HK-2 (cell line): ENCODE results near the gene MXD4.

Experiments
- DNase-seq: peaks from one replicate; pipeline ENCODE4 v3.0.0-alpha.2; 2018; ENCODE audit not compliant: unreplicated experiment

The MXD4 gene

GRCh38 chr4:2262145-2262943, 435 bp upstream of the MXD4 start:
- DNase-seq, result peak; percentile 100

DNA sequence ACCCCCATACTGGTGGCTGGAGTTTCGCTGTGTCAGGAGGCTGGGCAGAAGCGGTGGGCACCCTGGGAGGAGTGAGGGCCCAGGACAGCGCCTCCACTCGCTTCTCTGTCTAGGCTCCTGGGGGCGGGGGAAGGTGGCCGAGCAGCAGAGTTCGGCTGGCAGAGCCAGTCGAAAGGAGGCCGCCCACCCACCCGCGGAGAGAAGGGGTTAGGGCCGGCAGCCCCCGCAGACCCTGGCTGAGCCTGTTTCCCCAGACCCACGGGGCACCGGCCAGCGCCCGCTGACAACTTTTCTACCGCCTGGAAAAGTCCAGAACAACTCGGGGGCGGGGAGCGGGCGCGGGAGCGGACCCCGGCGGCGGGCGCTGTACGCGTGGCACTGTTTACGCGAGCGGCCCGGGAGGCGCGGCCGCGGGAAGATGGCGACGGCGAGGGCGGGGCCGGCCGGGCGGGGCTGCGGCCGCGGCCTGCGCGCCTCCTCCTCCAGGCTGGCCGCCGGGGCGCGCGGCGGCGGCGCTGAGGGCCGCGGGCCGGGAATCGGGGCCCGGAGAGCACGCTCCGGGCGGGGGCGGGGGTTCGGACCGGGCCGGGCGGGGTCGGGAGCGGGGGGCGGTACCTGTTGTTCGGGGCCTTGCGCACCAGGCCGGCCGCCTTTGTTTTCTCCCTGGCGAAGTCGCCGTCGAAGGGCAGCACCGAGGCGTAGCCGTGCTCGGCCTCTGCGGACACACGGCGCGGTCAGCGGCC, 628 bp downstream of the MXD4 start:
- peak; percentile 44 for DNase-seq

GRCh38 chr4:2260344-2261109, 1.4 kb downstream of the MXD4 start:
- DNase-seq, result no peak

DNA sequence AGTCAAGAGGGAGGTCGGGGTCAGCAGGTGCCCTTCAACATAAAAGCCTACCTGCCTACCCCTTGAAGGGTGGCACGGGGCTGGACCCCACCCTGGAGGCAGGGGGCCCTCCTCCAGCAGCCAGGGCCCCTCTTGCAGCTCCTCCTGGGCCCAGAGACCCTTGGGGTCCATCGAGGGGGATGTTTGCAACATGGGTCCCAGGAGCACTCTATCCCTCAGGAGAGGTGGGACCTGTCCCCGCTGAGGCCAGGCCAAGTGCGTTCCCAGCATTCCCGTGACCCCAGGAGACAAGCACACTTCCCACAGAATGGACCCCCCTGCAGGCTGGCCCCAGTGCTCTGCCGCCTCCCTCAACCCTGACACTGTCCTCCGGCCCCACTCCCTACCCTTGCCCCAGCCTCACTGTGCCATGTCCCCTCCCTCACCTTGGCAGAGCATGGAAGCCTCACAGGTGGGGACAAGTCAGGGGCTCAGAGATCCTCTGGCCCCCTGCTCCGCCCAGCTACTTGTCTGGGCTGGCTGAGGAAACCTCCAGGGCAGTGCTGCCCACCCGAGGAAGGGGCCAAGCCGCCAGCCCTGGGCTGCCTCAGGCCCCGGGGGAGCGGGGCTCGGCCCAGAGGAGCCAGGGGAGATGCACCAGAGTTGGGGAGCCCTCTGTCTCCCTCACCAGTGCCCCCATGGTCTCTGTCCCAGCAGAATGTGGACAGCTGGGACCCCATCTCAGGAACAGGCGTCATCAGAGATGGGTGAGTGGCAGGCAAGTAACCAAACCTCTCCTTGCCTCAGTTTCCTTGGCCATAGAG, 2.2 kb downstream of the MXD4 start:
- no peak for DNase-seq

DNA sequence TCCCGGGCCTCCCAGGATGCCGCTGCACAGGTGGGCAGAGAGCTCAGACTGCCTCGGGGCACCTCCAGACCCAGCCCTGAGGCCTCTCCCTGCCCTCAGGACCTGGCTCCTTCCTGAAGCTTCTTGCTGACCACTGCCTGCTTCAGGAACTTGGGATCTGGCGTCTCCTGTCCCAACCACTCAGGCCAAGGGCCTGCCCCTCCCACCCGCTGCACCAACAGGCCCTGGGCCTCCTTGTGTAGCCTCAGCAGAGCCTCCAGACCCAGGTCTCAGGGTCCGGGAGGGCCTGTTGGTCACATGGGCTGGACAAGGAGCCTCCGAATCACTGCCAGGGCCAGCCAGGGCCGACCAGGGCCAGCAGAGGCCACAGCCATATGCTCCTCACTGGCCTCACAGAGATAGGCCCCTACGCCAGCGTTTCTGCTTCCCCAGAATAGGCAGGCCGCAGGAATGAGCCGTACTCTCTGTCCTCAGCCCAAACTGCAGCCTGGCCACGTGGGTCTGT, 2.8 kb downstream of the MXD4 start:
- no peak for DNase-seq

DNA sequence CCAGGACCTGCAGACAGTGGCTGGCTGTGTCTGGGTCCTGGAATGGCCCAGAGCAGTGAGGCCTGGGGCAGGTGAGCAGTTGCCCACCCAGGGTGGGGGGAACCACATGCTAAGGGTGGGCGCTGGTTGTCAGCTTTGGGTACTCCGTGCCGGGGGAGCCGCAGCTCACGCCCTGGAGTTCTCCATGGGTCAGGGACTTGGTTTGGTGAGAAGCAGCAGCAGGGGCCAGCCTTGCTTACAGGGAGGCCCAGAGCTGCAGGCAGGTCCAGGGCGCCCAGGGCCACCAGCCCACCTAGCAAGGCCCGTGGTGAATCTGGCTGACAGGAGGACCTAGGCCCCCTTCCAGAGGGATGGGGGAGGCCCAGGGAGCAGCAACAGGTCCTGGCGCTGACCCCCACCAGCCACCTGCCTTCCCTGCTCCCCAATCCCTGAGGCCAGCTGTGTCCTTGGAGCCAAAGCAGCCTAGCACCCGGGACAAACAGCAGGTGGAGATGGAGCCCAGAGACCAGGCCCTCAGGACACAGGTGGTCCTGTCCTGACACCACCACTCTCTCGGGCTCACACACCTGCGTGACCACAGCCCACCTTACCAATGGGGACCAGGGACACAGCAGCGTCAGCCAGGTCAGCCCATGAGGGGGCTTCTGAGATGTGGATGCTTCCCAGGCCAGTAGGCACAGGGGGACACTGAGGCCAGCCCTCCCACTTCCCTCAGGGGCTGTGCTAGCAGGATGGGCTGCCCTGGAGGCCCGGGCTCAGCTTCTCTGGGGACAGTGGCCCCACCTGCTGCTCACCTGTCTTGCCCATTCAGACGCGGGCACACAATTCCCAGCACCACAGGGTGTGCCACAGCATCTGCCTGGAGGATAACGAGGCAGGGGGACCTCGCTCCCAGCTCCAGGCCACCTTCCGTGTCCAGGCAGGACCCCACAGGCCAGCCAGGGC, 3.5 kb downstream of the MXD4 start:
- DNase-seq, result no peak

DNA sequence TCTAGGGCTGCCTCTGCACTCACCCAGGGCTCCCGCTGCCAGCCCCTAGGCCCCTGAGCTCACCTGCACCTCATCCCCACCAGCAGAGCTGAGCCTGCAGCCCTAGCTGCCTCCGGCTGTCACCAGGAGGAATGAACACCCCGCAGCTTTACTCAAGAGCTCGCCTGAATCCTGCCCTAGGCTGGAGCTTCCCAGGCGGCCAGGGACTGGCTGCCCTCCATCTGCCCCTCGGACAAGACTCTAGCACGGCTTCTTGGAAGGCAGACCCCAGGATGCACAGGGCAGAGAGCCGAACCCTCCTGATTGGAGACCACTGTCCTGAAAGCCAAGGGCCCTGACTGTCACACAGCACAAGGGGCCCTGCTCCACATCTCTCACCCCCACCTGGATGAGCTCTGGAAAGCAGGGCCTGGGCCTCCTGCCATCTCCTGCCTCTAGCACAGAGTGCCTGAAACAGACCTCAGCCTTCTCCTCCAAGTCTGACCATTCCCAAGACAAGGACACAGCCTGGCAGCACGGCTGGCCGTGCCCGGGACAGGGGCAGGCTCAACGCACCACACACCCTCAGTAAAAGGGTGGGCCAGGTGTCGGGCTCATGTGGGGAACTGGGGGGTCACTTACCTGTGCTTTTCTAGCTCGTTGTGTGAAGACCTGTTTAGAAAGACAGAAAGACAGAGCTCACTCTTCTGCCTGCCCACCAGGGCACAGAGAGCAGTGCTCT, 4.4 kb downstream of the MXD4 start:
- no peak for DNase-seq

DNA sequence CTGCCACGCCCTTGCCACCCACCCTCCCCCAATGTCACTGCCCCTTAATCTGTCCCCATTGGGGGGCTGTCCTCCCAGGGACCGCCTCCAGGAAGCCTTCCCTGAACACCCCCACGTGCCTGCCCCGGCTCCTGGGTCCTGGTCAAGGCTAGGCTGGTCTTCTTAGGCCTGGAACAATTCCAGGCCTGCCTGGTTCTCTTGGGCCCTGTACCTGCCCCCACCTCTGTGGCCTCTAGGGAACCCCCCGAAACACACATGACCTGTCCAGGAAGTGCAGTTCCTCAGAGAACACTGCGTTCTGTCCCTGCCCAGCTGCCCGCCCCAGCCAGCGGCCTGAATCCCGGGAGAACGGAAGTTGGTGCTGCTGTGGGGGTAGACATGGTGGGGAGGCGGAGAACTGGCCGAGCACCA, 5.1 kb downstream of the MXD4 start:
- no peak for DNase-seq

DNA sequence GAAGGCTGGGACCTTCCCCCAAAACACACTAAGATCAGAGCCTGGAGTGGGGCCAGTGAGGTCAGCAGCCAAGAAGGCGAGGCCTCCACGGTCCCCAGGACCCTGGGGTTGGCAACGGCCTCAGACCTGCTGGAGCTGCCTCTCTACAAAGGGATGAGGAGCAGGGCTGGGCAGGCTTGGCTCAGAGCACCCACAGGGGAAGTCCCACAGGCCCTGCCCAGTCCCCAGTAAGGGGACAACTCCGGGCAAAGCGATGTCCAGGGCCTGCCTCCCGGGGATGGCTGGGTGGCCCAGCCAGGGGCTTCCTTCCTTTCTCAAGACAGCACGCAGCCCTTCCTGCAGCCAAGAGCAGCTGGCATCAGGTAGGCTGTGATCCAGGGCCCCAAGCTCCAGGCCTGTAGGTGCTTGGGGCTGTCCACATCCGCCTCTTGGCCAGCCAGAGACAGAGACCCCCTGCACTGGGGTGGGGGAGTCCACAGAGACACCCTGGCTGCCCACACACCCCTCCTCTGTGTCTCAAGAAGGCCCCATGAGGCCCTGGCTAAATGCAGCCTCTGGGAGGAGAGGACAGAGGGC, 5.7 kb downstream of the MXD4 start:
- no peak for DNase-seq

DNA sequence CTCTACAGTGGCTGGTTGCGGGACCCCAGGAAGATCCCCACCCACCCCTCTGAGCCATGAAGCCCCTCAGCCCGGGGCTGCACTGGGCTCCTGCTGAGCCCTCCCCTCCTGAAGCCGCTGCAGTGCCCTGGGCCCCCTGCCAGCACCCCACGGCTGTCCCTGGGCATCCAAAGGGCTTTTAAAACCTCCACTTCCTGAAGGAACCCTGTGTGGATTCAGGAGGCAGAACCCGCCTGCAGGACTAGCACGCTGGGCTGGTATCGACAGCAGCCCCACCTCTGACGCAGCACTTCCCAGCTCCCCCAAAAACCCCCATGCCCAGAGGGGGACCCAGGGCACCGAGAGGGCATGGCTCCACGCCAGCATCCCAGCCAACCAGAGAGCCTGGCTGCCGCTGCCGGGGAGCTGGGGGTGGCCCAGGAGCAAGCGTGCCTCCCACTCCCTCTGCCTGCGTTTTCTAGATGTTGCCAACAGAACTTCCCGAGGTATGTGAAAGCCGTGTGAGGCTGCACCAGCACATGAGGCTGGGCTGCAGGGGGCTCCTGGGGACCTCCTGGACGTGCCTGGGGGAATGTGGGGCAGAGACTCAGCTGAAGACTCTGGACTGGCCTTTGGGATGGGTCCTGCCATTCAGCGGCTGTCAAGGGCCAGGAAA, 6.3 kb downstream of the MXD4 start:
- no peak for DNase-seq

DNA sequence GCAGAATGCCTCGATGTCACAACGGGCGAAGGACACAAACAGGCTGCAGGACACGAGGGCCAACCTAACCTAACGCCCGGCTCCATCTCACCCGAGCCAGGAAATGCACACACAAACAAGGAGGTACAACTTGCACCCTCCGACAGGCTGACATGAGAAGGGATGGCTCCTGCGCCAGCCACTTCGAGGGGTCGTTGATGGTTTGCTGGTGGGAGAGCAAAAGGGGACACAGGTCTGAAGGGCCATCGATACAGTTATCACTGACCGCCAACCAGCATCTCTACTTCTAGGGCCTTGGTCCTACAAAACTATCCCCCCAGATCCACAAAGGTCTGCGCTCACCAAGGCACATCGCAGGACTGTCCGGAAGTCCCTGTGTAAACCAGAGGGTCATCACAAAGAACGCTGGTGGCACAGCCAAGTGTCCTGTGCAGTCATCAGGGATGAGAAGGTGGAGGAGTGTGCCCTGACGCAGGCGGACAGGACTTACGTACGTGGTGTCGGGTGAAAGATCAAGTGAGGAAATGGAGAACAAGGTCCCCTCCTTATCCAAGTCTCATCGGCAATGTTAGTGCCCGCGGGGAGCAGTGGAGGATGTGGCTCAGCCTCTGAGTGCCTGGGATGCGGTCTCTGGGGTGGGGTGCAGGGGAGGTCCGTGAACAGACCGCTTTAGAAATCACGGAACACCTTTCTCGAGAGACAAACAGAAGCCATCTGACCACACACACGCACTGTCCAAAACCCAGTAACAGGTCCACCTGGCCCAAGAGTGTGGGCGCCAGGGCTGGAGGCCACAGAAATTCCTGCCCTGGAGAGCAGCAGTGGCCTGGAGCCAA, 7.0 kb downstream of the MXD4 start:
- DNase-seq, result no peak

GRCh38 chr4:2253160-2254084, 8.5 kb downstream of the MXD4 start:
- DNase-seq, result no peak

DNA sequence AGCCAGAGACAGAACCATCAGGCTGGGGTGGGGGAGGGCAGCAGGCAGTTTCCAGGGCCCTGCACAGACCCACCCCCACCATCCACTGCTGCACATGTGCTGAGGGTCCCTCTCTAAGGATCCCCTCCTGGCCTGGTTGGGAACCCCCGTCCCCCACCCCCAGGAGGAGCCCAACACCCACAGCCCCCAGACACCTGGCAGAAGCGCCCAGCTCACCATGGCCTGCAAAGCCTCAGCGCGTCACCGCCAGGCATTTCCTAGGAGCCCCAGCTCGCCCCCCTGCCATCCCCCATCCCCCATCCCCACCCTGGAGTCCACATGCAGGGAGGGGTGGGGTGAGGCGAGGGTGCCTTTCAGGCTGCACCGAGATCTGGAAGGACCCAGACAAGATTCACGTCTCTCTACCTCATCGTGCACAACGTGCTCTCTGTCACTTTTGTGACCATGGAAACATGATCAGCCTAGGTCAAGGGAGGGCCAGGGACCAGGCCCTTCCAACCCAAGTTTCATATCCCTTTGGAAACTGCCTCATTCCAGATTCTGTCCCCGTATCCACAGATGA, 9.3 kb downstream of the MXD4 start:
- no peak for DNase-seq

DNA sequence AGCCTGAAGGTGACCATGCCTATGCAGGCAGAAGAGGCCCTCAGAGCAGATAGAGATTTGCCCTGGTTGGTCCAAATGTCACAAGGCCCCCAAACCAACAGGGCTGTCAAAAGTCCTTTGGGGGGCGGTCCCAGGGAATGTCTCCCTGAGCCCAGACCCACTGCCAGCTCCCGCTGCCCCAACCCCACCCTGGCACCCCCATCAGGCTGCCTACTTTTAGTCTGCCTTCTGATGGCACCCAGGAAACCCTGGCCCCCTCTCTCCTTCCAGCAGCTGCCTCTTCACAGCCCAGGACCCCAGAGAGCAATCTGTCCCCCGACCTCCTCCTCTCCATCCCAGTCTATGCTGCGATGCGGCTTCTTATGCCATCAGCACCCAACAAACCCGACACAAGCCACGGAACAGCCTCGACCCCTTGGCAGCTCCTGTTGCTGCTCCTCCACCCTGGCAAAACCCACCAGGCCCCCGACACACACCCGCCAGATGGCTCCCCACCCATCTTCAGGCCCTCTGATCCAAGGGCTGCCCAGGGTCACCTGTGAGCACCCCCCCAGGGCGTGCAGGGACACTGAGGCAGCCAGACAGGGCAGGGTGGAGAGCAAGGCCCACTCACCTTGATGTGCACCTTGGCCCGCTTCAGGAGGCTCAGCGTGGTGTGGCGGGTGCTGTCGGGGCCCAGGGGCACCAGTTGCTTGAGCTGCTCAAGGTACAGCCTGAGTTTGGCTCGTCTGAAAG, 9.9 kb downstream of the MXD4 start:
- DNase-seq, result no peak

- DNase-seq, result no peak
Observed at GRCh38 chr4:2251073-2251794, 10.7 kb downstream of the MXD4 start.
